ENCODE data around the gene NT5M.
"Not testable (repeated sequence)": the region's sequence is repeated elsewhere in the genome, so short reads cannot be mapped to it uniquely, and the experiment has no call there.

NT5M gene

DNA sequence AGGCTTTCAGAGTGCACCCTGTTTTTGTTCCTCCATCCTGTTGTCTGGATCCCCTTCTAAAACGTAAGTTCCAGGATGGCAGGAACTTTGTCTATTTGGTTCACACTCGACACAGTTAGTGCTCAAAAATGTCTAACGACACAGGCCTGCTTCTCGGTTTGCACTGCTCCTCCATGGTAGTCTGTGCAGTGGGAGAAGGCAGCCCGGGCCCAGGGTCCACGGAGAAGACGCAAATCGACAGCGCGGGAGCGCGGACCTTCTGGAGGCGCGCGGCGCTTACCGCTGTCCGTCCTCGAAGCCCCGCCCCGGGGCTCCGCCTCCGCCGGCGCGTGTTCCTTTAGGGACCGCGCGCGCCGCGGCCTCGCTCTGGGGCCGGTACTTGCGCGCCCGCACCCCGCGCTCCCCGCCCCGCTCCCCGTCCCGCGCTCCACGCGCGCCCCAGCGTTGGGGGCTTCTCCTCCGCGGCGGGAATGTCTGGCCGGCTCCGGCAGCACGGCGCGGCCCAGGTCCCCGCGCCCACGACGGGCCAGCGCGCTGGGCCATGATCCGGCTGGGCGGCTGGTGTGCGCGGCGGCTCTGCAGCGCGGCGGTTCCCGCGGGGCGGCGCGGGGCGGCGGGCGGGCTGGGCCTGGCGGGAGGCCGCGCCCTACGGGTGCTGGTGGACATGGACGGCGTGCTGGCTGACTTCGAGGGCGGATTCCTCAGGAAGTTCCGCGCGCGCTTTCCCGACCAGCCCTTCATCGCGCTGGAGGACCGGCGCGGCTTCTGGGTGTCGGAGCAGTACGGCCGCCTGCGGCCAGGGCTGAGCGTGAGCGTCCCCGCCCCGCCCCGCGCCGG, at the start of gene NT5M:
Gene NT5M, plus strand, starts transcription at position 364 of the 837 bp plus-strand sequence. Its CDS starts 178 bp downstream, at position 542.
- peak; percentile 50 for DNase-seq (ENCODE audit: low read depth)

DNA sequence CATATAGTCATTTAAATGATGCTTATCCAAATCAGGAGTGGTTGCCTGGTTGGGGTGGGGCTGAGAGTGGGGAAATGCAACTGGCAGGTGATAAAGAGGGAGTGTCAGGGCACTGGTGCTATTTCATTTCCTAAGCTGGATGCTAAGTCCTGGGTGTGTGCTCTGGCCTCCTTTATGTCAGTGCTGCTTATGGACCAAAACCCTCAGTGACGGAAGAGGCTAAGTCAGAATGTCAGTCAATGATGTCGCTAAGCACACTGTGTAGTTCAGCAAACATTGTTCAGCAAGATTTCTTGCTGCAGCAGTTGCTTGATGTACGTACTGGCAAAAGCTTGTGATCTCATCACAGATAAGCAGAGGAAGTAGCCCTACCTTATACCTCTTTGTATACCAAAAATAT, 49.8 kb upstream of the NT5M start:
- DNase-seq (ENCODE audit: low read depth): no peak

DNA sequence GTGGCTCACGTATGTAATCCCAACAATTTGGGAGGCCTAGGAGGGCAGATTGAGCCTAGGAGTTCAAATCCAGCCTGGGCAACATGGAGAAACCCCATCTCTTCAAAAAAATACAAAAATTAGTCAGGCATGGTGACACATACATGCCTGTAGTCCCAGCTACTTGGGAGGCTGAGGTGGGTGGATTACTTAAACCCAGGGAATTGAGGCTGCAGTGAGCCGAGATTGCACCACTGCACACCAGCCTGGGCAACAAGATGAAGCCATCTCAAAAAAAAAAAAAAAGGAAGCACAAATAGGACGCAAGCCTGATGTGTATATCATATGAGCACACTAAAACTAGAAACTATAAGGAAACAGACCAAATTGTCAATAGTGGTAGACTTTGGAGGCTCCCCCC, 49.1 kb upstream of the NT5M start:
- no peak for DNase-seq (ENCODE audit: low read depth)

DNA sequence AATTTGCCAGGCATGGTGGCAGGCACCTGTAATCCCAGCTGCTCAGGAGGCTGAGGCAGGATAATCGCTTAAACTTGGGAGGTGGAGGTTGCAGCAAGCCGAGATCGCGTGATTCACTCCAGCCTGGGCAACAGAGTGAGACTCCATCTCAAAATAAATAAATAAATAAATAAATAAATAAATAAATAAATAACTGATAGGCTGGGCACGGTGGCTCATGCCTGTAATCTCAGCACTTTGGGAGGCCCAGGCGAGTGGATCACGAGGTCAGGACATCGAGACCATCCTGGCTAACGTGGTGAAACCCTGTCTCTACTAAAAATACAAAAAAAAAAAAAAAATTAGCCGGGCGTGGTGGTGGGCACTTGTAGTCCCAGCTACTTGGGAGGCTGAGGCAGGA, 47.5 kb upstream of the NT5M start:
- not testable (repeated sequence) for DNase-seq (ENCODE audit: low read depth)

DNA sequence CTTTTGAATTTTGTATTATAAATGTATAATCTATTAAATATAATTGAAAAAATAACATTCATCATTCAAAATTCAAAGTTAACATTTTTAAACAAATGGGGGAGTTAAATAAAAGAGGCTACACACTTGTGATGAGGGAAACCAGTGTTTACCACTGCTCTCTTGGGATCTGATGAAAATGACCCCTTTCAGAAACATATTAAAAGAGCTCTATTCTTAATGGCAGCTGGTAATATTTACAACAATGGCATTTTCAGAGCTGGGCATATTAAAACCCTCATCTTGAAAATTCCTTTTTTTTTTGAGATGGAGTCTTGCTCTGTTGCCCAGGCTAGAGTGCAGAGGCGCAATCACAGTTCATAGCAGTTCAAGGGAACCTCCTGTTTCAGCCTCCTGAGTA, 46.9 kb upstream of the NT5M start:
- DNase-seq (ENCODE audit: low read depth): no peak

DNA sequence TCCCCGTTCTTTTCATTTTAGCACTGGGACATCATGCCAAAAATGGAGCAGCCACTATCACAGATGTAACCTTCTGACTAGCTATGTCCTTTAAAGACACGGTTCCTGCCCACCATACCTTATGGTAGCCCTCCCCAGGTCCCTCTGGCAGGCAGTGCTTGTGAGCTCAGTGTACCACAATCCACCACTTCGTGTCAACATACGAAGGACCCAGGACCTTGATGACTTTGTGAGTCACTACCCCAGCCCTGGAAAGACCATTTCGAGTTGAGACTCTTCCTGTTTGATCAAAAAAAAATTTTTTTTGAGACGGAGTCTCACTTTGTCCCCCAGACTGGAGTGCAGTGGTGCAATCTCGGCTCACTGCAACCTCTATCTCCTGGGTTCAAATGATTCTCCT, 45.2 kb upstream of the NT5M start:
- DNase-seq (ENCODE audit: low read depth): no peak

DNA sequence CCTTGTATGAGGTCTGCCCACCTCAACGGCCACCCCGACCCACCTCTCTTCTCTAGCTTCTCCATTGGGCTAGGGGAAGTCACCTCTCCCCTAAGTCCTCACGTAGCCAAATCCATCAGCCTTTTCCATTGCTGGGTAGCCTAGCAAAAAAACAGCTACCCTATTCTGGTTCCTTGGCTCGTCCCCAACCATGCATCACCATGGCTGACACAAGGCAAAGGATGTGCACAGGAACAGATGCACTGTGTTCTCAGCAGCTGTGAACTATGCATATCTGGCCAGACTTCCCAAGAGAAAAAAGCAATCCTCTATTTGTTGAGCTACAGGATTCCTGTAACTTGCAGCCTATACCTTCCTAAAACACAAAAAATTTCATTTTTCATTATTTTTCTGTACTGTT, 44.2 kb upstream of the NT5M start:
- no peak for DNase-seq (ENCODE audit: low read depth)

DNA sequence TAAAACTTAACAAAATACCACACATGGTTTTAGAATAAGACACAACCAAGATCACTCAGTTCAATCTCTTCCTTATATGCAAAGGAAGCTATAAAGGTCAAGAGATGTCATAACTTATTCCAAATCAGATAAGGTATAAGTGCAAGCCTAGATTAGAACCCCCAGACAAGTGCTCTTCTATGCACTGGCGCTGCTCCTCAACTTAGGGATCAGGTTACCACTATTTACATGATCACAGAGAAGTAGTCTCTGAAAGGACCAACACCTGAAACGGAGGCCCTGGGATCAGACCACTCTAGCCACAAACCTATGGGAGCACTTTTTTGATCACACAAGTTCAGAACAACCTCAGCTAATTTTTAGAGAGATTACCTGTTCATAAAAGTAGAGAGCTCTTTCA, 38.7 kb upstream of the NT5M start:
- DNase-seq (ENCODE audit: low read depth): no peak

DNA sequence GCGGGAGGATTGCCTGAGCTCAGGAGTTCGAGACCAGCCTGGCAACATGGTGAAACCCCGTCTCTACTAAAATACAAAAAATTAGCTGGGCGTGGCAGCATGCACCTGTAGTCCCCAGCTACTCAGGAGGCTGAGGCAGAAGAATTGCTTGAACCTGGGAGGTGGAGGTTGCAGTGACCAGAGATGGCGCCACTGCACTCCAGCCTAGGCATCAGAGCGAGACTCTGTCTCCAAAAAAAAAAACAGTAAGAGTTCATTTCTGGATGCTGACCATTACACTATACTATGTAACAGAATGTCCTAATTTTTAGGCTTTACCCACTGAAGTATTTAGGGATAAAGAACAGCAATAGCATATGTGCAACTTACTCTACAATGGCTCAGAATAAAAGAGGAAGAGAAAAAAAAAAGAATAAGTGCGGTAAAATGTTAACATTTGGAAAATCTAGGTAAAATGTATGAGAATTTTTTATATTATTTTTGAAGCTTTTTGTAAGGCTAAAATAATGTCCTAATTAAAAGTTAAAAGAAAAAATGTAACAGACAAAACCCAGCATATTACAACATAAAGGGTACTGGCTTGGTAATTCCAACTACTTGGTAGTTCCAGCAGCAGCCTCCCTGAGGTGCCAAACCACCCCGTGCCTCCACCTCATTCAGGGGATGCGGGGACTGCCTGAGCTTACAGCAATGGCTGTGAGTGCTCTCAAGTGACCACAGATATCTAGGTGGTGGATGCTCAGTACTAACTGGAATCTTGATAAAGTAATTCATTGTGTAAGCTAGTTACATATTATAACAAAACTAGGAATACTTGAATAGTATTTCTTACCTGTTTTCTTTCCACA, 33.0 kb upstream of the NT5M start:
- no peak for DNase-seq (ENCODE audit: low read depth)

DNA sequence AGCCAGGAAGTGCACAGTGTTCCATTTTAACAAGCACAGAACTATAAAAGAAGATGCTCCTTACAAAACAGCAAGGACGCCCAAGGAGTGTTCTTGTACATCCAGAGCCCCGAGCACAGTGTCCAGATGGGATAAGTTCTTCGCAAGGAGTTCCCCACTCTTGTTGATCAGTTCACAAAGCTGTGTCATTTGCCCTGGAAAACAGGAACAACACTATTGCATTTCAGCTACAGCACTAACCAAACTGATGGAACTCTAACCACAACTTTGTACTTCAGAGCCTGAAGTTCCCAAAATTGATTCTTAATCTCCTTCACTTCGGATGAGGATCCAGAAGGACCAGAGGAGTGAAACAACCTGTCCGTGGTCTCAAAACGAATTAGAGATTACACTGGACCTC, 27.2 kb upstream of the NT5M start:
- DNase-seq (ENCODE audit: low read depth): no peak

DNA sequence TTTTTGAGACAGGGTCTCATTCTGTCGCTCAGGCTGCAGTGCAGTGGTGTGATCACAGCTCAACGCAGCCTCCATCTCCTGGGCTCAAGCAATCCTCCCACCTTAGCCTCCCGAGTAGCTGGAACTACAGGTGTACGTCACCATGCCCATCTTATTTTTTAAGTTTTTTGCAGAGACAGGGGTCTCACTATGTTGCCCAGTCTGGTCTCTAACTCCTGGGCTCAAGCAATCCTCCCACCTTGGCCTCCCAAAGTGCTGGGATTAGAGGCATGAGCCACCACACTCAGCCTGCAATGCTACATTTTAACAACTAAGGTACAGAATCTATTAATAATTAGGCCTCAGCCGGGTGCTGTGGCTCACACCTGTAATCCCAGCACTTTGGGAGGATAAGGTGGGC, 25.7 kb upstream of the NT5M start:
- not testable (repeated sequence) for DNase-seq (ENCODE audit: low read depth)

DNA sequence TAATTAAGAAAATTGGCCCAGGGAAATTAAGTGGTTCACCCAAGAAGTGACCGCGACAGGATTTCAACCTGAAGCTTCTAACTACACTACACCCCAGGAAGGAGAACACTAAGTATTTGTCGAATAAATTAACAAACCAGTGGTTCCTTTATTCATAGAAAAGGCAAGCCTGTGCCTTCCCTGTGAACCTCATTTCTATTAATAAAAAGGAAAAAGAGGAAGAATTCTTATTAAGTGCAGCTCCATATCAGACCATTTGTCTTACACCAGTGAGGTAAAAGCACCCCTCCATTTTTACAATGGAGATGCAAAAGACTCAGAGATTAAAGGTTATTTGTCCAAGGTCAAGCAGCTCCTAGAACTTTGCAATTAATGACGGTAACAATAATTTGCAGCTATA, 23.9 kb upstream of the NT5M start:
- no peak for DNase-seq (ENCODE audit: low read depth)

DNA sequence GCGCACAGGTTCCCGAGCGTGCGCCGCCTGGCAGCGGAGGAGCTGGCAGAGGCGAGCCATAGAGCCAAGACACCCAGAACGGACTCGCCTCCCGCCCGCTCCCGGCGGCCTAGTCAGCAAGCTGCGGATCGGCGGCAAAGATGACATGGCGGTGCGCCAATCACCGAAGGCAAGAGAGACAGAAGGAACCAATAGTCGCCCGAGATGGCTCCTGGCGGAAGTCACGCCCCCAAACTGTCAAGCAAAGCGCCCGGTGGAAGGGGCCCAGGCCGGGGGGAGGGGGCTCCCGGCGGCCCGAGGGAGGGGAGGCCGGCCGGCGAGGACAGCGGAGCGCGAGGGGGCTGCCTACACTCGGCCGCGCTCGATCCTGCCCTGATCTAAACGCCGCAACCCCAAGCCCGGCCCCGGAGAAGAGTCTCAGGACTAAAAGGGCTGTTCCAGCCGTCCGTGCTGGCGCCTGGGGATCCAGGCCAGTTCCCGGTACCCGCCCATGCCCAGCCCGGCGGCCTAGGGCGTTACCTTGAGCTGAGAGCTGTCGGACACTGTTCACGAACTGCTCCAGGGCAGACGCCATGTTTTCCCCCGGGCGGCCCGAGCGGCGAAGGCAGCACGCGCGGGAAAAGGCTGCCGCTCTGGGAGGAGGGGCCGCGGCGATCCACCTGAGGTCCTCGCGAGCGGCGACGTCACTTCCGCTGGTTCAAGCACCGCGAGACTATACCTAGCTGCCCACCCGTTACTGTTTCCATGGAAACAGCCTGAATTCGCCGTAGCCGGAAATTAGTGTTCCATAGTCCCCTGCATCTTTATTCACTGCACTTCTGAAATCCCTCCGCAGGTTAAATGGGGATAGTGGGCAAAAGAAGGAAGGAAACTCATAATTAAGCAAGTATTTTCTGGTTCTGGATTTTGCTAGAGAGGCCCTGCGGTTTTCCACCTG, 22.3 kb upstream of the NT5M start, which contains the start of gene COPS3:
Gene COPS3, minus strand, starts transcription at position 634 of the 937 bp plus-strand sequence. Its CDS starts 60 bp downstream, at position 574.
- peak; percentile 92 for DNase-seq (ENCODE audit: low read depth)

DNA sequence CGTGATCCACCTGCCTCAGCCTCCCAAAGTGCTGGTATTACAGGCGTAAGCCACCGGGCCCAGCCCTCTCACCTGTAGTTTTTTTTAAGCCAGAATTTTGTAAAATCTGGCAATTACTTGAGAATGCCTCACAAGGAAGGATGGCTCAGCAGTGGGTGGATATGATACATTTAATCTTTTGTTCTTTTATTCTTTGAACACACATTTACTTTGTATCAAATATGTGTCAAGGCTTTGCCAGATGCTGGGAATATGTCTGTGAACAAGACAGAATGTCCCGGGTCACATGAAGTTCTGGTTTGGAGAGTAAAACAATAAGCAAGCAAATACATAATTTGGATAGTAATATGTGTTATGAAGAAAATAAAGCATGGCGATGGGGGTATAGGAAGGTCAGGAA, 17.2 kb upstream of the NT5M start:
- DNase-seq (ENCODE audit: low read depth): no peak

DNA sequence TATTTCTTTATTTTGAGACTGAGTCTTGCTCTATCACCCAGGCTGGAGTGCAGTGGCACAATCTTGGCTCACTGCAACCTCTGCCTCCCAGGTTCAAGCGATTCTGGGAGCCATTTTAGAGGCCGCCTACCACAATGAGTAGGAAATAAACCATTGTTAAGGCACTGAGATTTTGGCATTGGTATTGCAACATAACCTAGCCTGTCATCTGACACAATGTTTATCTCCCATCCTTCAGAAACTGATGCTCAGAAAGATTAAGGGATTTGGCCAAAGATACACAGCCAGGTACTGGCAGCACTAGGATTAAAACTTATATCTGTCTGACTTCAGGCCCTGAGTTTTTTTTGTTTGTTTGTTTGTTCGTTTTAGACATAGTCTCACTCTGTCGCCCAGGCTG, 14.1 kb upstream of the NT5M start:
- DNase-seq (ENCODE audit: low read depth): no peak

DNA sequence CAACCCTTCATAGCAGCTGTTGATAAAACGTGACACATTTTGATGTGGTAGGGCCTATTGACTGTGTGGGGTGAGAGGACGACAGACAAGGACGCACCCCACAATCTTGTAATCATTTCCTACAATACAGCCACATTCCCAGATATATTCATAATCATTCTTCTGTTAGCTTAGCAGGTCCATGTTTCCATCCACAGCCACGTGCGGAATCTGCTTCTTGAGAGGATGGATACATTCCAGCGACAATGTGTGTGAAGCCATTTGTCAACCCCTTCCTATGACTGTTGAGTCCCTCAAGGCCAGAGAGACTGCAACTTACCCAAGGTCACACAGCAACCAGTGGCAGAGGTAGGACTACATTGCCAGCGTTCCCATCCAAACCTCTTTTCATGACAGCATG, 13.5 kb upstream of the NT5M start:
- DNase-seq (ENCODE audit: low read depth): no peak

DNA sequence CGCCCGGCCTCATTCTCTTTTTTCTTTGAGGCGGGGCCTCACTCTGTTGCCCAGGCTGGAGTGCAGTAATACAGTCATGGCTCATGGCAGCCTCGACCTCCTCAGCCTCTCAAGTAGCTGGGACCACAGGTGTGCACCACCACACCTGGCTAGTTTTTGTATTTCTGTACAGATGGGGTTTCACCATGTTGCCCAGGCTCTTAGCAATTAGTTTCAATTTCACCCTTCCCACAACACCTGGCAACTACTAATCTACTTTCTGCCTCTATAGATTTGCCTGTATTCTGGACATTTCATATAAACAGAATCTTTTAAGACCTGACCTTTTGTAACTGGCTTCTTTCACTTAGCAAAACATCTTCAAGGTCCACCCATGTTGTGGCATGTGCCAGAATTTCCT, 8.0 kb upstream of the NT5M start:
- no peak for DNase-seq (ENCODE audit: low read depth)

DNA sequence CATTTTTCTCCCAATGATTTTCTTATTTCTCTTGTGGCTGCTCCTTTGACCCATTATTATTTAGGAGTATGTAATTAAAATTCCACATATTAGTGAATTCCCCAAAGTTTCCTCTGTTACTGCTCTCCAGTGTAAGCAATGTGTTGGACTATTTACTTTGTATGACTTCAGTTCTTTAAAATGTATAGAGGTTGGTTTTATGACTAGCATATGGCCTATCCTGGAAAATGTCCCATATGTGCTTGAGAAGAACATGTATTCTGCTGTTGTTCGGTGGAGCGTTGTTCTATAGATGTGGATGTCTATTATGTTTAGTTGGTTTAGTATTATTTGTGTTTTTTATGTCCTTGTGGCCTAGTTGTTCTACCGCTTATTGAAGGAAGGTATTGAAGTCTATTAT, 6.0 kb upstream of the NT5M start:
- no peak for DNase-seq (ENCODE audit: low read depth)

DNA sequence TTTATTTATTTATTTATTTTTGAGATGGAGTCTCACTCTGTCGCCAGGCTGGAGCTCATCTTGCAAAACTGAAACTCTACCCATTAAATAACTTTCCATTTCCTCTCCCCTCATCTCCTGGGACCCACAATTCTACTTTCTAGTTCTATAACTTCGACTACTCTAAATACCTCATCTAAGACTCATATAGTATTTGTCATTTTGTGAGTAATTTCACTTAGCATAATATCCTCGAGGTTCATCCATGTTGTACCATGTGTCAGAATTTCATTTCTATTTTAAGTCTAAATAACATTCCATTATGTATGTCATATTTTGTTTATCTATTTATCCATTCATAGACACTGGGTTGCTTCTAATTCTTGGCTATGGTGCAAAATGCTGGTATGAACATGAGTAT, 5.1 kb upstream of the NT5M start:
- DNase-seq (ENCODE audit: low read depth): no peak

DNA sequence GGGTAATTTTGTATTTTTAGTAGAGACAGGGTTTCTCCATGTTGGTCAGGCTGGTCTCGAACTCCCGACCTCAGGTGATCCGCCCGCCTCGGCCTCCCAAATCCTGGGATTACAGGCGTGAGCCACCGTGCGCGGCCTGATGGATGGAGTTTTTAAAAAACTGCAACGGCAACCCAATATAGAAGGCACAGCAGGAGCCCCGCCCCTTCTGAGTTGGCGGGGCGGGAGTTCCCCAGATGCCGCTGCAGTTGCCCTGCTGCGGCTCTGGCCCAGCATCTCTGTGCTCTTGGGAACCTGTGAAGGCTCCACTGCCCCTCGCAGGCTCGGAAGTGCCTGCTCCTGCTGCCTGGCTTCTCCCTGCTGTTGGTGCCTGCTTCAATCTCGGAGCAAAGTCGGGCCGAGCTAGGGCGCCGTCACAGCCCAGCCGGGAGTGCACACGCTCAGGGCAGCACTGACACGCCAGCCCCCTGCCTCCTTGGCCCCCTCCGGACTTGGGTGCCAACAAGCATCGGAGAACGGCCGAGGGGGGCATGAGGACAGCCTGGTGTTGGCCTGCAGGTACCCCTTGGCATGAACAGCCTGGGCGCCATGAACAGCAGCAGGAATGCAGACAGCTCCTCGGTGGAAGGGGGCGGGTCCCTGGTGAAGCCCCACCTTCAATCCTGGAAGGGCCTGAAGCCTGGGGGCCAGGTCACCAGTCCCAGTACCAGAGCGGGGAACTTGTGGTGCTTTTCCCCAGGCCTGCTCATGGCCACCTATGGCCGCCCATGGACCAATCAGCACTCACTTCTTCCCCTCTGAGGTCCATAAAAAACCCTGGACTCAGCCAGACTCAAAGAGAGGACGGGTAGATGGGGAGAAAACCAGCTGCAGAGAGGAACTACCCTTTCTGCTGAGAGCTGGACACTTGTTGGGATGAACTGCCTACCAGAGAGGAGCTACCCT, 2.3 kb upstream of the NT5M start:
- peak; percentile 35 for DNase-seq (ENCODE audit: low read depth)

DNA sequence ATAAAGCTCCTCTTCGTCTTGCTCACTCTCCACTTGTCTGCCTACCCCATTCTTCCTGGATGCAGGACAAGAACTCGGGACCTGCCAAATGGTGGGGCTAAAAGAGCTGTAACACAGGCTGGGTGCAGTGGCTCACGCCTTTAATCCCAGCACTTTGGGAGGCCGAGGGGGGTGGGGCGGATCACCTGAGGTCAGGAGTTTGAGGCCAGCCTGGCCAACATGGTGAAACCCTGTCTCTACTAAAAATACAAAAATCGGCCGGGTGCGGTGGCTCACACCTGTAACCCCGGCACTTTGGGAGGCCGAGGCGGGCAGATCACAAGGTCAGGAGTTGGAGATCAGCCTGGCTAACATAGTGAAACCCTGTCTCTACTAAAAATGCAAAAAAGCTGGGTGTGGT, 1.5 kb upstream of the NT5M start:
- DNase-seq (ENCODE audit: low read depth): not testable (repeated sequence)

Measured in stimulated activated CD8-positive, alpha-beta memory T cell treated with anti-CD3 and anti-CD28 coated beads, Interleukin-12 subunit alpha, Interleukin-12 subunit beta, amount 100 ng/mL, for 4 hours (primary cell).